Measurements from ENCODE around the gene INKA1. TPM values are rescaled to one million over a fixed set of nuclear protein-coding genes. Genes with fewer than 3 reads are reported as not detected.
A peak's percentile ranks its signal among the peaks of the same experiment; 100 is the strongest.
"Not testable (repeated sequence)": the region's sequence is repeated elsewhere in the genome, so short reads cannot be mapped to it uniquely, and the experiment has no call there.

Gene INKA1
- total and polyA plus RNA-seq, 2 experiments from 2014 or later: 4.5 to 6.2 TPM

GRCh38 chr3:49813497-49814174 is 10.6 kb downstream of the INKA1 start, which contains the start of gene UBA7:
UBA7 (minus strand) TSS chr3:49813953; CDS start chr3:49813787, 166 bp downstream.
- peak; percentile 55 for DNase-seq (ENCODE audit: low spot score)
- no peaks in the 10 kb centered on the region for H3K36me3 ChIP-seq (replicated peaks; ENCODE audit: insufficient read depth, low read depth)
- no peaks in the 10 kb centered on the region for H3K9me2 ChIP-seq (replicated peaks; ENCODE audit: insufficient read depth)
- peak within 1 kb of the TSS; percentile 81 for H3K4me2 ChIP-seq
- WGBS (ENCODE audit: low lambda C conversion rate, missing lambda C conversion rate): 72% methylated on average over 9 of the region's 9 CpGs
- no peak for TF ChIP-seq EZH2phosphoT487 (IDR thresholded peaks at IDR 0.05; ENCODE audit: low read depth, severe bottlenecking, unreplicated experiment)
- no peak for TF ChIP-seq EZH2 (IDR thresholded peaks at IDR 0.05; ENCODE audit: borderline replicate concordance)
- no peak for TF ChIP-seq CTCF (IDR thresholded peaks at IDR 0.05; ENCODE audit: poor library complexity)
- H3K4me1 ChIP-seq (ENCODE audit: insufficient read depth): peaks cover 13% of the 10 kb centered on the region
- no peaks in the 10 kb centered on the region for H3K79me2 ChIP-seq
- no peaks in the 10 kb centered on the region for H3K27me3 ChIP-seq
- no peaks in the 10 kb centered on the region for H4K20me1 ChIP-seq (ENCODE audit: insufficient read depth, poor library complexity, severe bottlenecking)
- H3K9me3 ChIP-seq (ENCODE audit: low read depth): no peaks in the 10 kb centered on the region
- H2AFZ ChIP-seq: peak within 1 kb of the TSS; percentile 82
- H3K27ac ChIP-seq: peak within 1 kb of the TSS; percentile 82
- no peak within 1 kb of the TSS for H3K4me3 ChIP-seq

GRCh38 chr3:49823131-49823530 is 20.1 kb downstream of the INKA1 start:
- not testable (repeated sequence) for H4K20me1 ChIP-seq (ENCODE audit: insufficient read depth, poor library complexity, severe bottlenecking); H2AFZ ChIP-seq; H3K4me1 ChIP-seq (ENCODE audit: insufficient read depth); H3K27ac ChIP-seq; H3K9me2 ChIP-seq (replicated peaks; ENCODE audit: insufficient read depth); DNase-seq (ENCODE audit: low spot score); H3K9me3 ChIP-seq (ENCODE audit: low read depth); H3K36me3 ChIP-seq (replicated peaks; ENCODE audit: insufficient read depth, low read depth); H3K4me2 ChIP-seq; H3K4me3 ChIP-seq; H3K27me3 ChIP-seq; H3K79me2 ChIP-seq
- 90% methylated on average over 3 of the region's 3 CpGs for WGBS (ENCODE audit: low lambda C conversion rate, missing lambda C conversion rate)

GRCh38 chr3:49826016-49826415 is 23.0 kb downstream of the INKA1 start:
- WGBS (ENCODE audit: low lambda C conversion rate, missing lambda C conversion rate): 90% methylated on average over 6 of the region's 6 CpGs
- no peaks in the 10 kb centered on the region for H3K9me3 ChIP-seq (ENCODE audit: low read depth)
- H3K27ac ChIP-seq: no peak overlapping the region
- H3K27me3 ChIP-seq: no peaks in the 10 kb centered on the region
- no peaks in the 10 kb centered on the region for H3K36me3 ChIP-seq (replicated peaks; ENCODE audit: insufficient read depth, low read depth)
- no peak overlapping the region for H2AFZ ChIP-seq
- no peaks in the 10 kb centered on the region for H3K4me1 ChIP-seq (ENCODE audit: insufficient read depth)
- H3K4me2 ChIP-seq: no peak overlapping the region
- H3K9me2 ChIP-seq (replicated peaks; ENCODE audit: insufficient read depth): no peaks in the 10 kb centered on the region
- no peak for TF ChIP-seq EZH2 (IDR thresholded peaks at IDR 0.05; ENCODE audit: borderline replicate concordance)
- no peak for TF ChIP-seq CTCF (IDR thresholded peaks at IDR 0.05; ENCODE audit: poor library complexity)
- no peak for TF ChIP-seq EZH2phosphoT487 (IDR thresholded peaks at IDR 0.05; ENCODE audit: low read depth, severe bottlenecking, unreplicated experiment)
- DNase-seq (ENCODE audit: low spot score): no peak
- H3K4me3 ChIP-seq: no peak overlapping the region
- no peaks in the 10 kb centered on the region for H4K20me1 ChIP-seq (ENCODE audit: insufficient read depth, poor library complexity, severe bottlenecking)
- no peaks in the 10 kb centered on the region for H3K79me2 ChIP-seq

GRCh38 chr3:49831341-49831740 is 28.3 kb downstream of the INKA1 start:
- no peak for TF ChIP-seq EZH2 (IDR thresholded peaks at IDR 0.05; ENCODE audit: borderline replicate concordance)
- TF ChIP-seq CTCF (IDR thresholded peaks at IDR 0.05; ENCODE audit: poor library complexity): no peak
- WGBS (ENCODE audit: low lambda C conversion rate, missing lambda C conversion rate): 57% methylated on average over 3 of the region's 3 CpGs

More at GRCh38 chr3:49831341-49831740, 28.3 kb downstream of the INKA1 start:
- Histone ChIP-seq H2AFZ (no peak overlapping the region), H3K79me2 (no peaks in the 10 kb centered on the region), H3K4me3 (no peak overlapping the region), H3K27ac (no peak overlapping the region), H3K4me2 (no peak overlapping the region), H3K9me3 (ENCODE audit: low read depth) (no peaks in the 10 kb centered on the region), H4K20me1 (ENCODE audit: insufficient read depth, poor library complexity, severe bottlenecking) (no peaks in the 10 kb centered on the region), H3K27me3 (no peaks in the 10 kb centered on the region), H3K4me1 (ENCODE audit: insufficient read depth) (no peaks in the 10 kb centered on the region), H3K9me2 (replicated peaks; ENCODE audit: insufficient read depth) (no peaks in the 10 kb centered on the region), H3K36me3 (replicated peaks; ENCODE audit: insufficient read depth, low read depth) (no peaks in the 10 kb centered on the region)
- DNase-seq (ENCODE audit: low spot score): no peak

Measured in hepatocyte (in vitro differentiated cells).